IMR-90 (cell line): ENCODE measurements around the gene WAS. TPM values are rescaled to one million over a fixed set of nuclear protein-coding genes. Genes with fewer than 3 reads are reported as not detected.

ENCODE experiments used
- ATAC-seq: fragments of 200-7000 bp; cut with Tn5 transposase; 2 replicates; pipeline ENCODE4 v1.9.1; 2020; ENCODE audit warnings: low read depth, mild to moderate bottlenecking, moderate library complexity
- BruUV-seq: library from RNA; stranded (reverse); fragments of 400-500 nt; replicated peaks from 2 replicates; lab custom pipeline; 2021; lab: Mats Ljungman, UMichigan
- CTCF ChIA-PET: fragments of 300-600 bp; formaldehyde crosslinking; extraction: SDS; loops from one replicate; lab custom pipeline; 2021; ENCODE audit warnings: antibody characterized with exemption; lab: Yijun Ruan, JAX
- POLR2A ChIA-PET: fragments of 300-600 bp; sonication (Branson Sonifier 250); formaldehyde crosslinking; loops from one replicate; lab custom pipeline; 2022; ENCODE audit warnings: antibody characterized with exemption; ENCODE audit not compliant: unreplicated experiment; lab: Charles Lee
- DNase-seq: peaks from one replicate; pipeline ENCODE4 v3.0.0; 2013
- H2AFZ ChIP-seq: replicated peaks from 2 replicates; pipeline ENCODE3; 2013; ENCODE audit warnings: low read length, mild to moderate bottlenecking; ENCODE audit not compliant: poor library complexity
- H2AK5ac ChIP-seq: 2 replicates; pipeline ENCODE4 v1.6.1; 2013; ENCODE audit warnings: low read depth, low read length, inconsistent platforms
- H2AK9ac ChIP-seq: replicated peaks from 2 replicates; pipeline ENCODE3; 2013; ENCODE audit warnings: mild to moderate bottlenecking, low read depth, low read length, moderate library complexity; ENCODE audit not compliant: poor library complexity
- H2BK120ac ChIP-seq: 2 replicates; pipeline ENCODE4 v1.6.1; 2013; ENCODE audit warnings: low read depth, low read length, inconsistent platforms
- H2BK15ac ChIP-seq: 3 replicates; pipeline ENCODE4 v1.6.1; 2013; ENCODE audit warnings: low read depth, low read length, inconsistent platforms
- H2BK20ac ChIP-seq: 2 replicates; pipeline ENCODE4 v1.6.1; 2013; ENCODE audit warnings: low read depth, mild to moderate bottlenecking, inconsistent platforms, low read length, moderate library complexity
- H2BK5ac ChIP-seq: 2 replicates; pipeline ENCODE4 v1.6.1; 2013; ENCODE audit warnings: mild to moderate bottlenecking, low read depth, low read length, inconsistent platforms; ENCODE audit not compliant: poor library complexity, severe bottlenecking
- H3K14ac ChIP-seq: replicated peaks from 2 replicates; pipeline ENCODE4 v1.6.1; 2013; ENCODE audit warnings: low read depth, low read length, inconsistent platforms
- H3K18ac ChIP-seq: 2 replicates; pipeline ENCODE4 v1.6.1; 2013; ENCODE audit warnings: low read depth, low read length, control low read depth
- H3K23ac ChIP-seq: 2 replicates; pipeline ENCODE4 v1.6.1; 2013; ENCODE audit warnings: low read depth, low read length, inconsistent platforms
- H3K27ac ChIP-seq: 2 replicates; pipeline ENCODE4 v1.5.1; 2013; ENCODE audit warnings: mild to moderate bottlenecking, control low read depth, low read length; ENCODE audit not compliant: insufficient read depth
- H3K27me3 ChIP-seq: 2 replicates; pipeline ENCODE4 v1.6.1; 2013; ENCODE audit warnings: low read length; ENCODE audit not compliant: control insufficient read depth, insufficient read depth
- H3K36me3 ChIP-seq: 2 replicates; pipeline ENCODE4 v1.6.1; 2013; ENCODE audit warnings: low read length, mixed read lengths; ENCODE audit not compliant: control insufficient read depth, insufficient read depth
- H3K4ac ChIP-seq: 2 replicates; pipeline ENCODE4 v1.6.1; 2013; ENCODE audit warnings: low read depth, low read length, inconsistent platforms
- H3K4me1 ChIP-seq: 2 replicates; pipeline ENCODE4 v1.6.1; 2013; ENCODE audit warnings: low read length, mixed read lengths; ENCODE audit not compliant: control insufficient read depth, insufficient read depth
- H3K4me2 ChIP-seq: 2 replicates; pipeline ENCODE4 v1.6.1; 2013; ENCODE audit warnings: low read depth, mild to moderate bottlenecking, control low read depth, low read length, moderate library complexity
- H3K4me3 ChIP-seq: 2 replicates; pipeline ENCODE4 v1.5.1; 2013; ENCODE audit warnings: low read depth, mild to moderate bottlenecking, control low read depth, low read length, moderate library complexity; ENCODE audit not compliant: insufficient read depth
- H3K56ac ChIP-seq: 2 replicates; pipeline ENCODE4 v1.6.1; 2013; ENCODE audit warnings: low read length, inconsistent platforms; ENCODE audit not compliant: insufficient read depth; ENCODE audit errors: extremely low read depth
- H3K79me1 ChIP-seq, 2 experiments: 2 replicates each; pipeline ENCODE4 v1.6.1; 2013; ENCODE audit warnings: low read length in 2 of 2, inconsistent platforms in 1 of 2, low read depth in 1 of 2
- H3K9ac ChIP-seq: 2 replicates; pipeline ENCODE4 v1.6.1; 2013; ENCODE audit warnings: low read depth, low read length, control low read depth
- H3K9me1 ChIP-seq: 2 replicates; pipeline ENCODE4 v1.6.1; 2013; ENCODE audit warnings: low read length, inconsistent platforms; ENCODE audit not compliant: insufficient read depth
- H3K9me3 ChIP-seq: 2 replicates; pipeline ENCODE4 v1.6.1; 2013; ENCODE audit warnings: low read length; ENCODE audit not compliant: control insufficient read depth, insufficient read depth
- H4K20me1 ChIP-seq: 2 replicates; pipeline ENCODE4 v1.6.1; 2013; ENCODE audit warnings: low read length, inconsistent platforms; ENCODE audit not compliant: insufficient read depth
- H4K5ac ChIP-seq: 2 replicates; pipeline ENCODE4 v1.6.1; 2013; ENCODE audit warnings: mild to moderate bottlenecking, low read depth, low read length, control low read depth
- H4K8ac ChIP-seq, 2 experiments: 2 replicates each; pipeline ENCODE4 v1.6.1; 2013; ENCODE audit warnings: low read depth in 2 of 2, low read length in 2 of 2, control low read depth in 1 of 2, inconsistent platforms in 1 of 2
- H4K91ac ChIP-seq: 2 replicates; pipeline ENCODE4 v1.6.1; 2013; ENCODE audit warnings: low read depth, low read length, inconsistent platforms; ENCODE audit not compliant: insufficient read depth
- BHLHE40 ChIP-seq: fragments of 150-350 bp; IDR thresholded peaks from 2 replicates; pipeline ENCODE4 v1.6.1; 2016; ENCODE audit warnings: mild to moderate bottlenecking, low read depth, low read length
- MAFK ChIP-seq: IDR thresholded peaks from 2 replicates; pipeline ENCODE4 v1.6.1; 2012; ENCODE audit warnings: low read depth, low read length, improper control_type of control experiment
- MAZ ChIP-seq: IDR thresholded peaks from 2 replicates; pipeline ENCODE4 v1.6.1; 2012; ENCODE audit warnings: low read depth, mild to moderate bottlenecking, low read length, improper control_type of control experiment, moderate library complexity, borderline replicate concordance
- POLR2A ChIP-seq: IDR thresholded peaks from 2 replicates; pipeline ENCODE4 v1.6.1; 2012; ENCODE audit warnings: mild to moderate bottlenecking, low read depth, low read length
- RFX5 ChIP-seq: IDR thresholded peaks from 2 replicates; pipeline ENCODE4 v1.8.0; 2012; ENCODE audit warnings: low read depth, mild to moderate bottlenecking, low read length, moderate library complexity
- WGBS, 2 experiments: methylation state at CpG; one replicate each; pipeline versions ENCODE4 v1.1.5 to v1.1.7; 2013; ENCODE audit warnings: missing lambda C conversion rate in 2 of 2; ENCODE audit not compliant: insufficient read length in 1 of 2; ENCODE audit errors: extremely low coverage in 2 of 2; 5-methylcytosine and 5-hydroxymethylcytosine counted together
- dilution Hi-C: fragments of 300-500 bp; cut with HindIII; formaldehyde crosslinking; loops from one replicate; pipeline ENCODE4 v1.14.3; 2018; ENCODE audit warnings: low sequenced_read_pairs; ENCODE audit not compliant: unreplicated experiment
- in situ Hi-C: fragments of 300-500 bp; cut with MboI; formaldehyde crosslinking; loops from 3 replicates; pipeline ENCODE4 v1.14.3; 2019; ENCODE audit warnings: low sequenced_read_pairs, inconsistent platforms, mixed read lengths
- intact Hi-C: fragments of 100-400 bp; cut with micrococcal nuclease; formaldehyde crosslinking; loops from 2 replicates; pipeline ENCODE4 v1.10.0; 2022
- polyA plus RNA-seq, 3 experiments: library from polyadenylated mRNA; depleted of rRNA; stranded (reverse); fragments of >200 nt; gene quantifications; 2 replicates each; pipeline ENCODE4 v1.2.3, GENCODE V29; 2012; ENCODE audit warnings: low replicate concordance in 1 of 3
- total RNA-seq: library from RNA; depleted of rRNA; stranded (reverse); fragments of >200 nt; gene quantifications from 2 replicates; pipeline ENCODE4 v1.2.3, GENCODE V29; 2012

WAS gene
- total and polyA plus RNA-seq, 2 of the 4 experiments (the other 2 are of a cell fraction): 0.14 TPM; not detected in 1

DNA sequence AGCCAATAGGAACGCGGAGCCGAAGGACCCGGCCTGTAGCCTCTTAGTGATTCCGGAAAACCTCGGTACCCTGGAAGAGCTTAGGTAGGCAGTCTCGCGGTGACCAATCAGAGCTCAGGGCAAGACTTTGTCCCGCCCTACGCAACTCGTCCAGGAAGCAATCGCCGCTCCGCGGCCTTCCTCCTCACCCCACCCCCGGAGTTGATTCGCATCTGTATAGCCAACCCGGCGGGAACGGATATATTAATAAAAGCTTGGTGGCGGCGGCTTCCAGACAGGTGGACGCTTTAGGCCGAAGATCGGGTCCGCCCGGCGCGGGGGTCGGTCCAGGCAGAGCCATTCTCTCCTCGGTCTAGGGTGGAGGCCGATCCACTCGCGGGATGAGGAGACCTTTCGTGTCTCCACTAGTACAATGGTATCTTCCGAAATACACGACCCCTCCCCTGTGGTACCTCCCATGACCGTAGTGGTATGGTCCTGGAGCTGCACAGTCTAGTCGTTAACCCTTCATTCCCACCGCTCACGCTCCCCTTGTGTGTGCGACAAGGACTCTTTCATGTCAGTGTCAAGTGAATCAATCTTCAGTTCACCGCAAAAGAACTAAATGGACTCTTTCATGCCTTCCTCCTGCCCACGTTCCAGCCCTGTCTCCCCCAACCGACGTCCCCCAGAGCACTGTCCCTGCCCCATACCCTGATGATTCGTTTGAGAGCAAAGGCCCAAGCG is 53.8 kb downstream of the WAS start:
- peak overlapping the region; percentile 54 for H4K5ac ChIP-seq
- no peak for TF ChIP-seq RFX5
- peak; percentile 65; the same call in 1 of the 2 replicates for TF ChIP-seq MAFK
- TF ChIP-seq BHLHE40: peak; percentile 74
- TF ChIP-seq MAZ: peak; percentile 61; the same call in 1 of the 2 replicates
- TF ChIP-seq POLR2A: peak; percentile 50; the same call in 1 of the 2 replicates
- ATAC-seq (peak; percentile 100), DNase-seq (peak; percentile 97)
- H2BK15ac ChIP-seq: no peak overlapping the region
- H3K4me1 ChIP-seq: no peaks in the 10 kb centered on the region
- H3K4ac ChIP-seq: peak overlapping the region; percentile 90
- H2BK5ac ChIP-seq: peak overlapping the region; percentile 1
- H3K9me3 ChIP-seq: no peaks in the 10 kb centered on the region; the same call in 1 of the 2 replicates
- peak overlapping the region; percentile 90 for H3K14ac ChIP-seq
- no peaks in the 10 kb centered on the region for H3K36me3 ChIP-seq
- H3K4me3 ChIP-seq: peak overlapping the region; percentile 53
- no peaks in the 10 kb centered on the region for H3K79me1 ChIP-seq
- in situ Hi-C loops (no loop called here), intact Hi-C loops (loop anchor here (1.0 kb wide), 1 partner anchor 64 kb away; no protein-coding TSS in a partner anchor), dilution Hi-C loops (no loop called here)
- H2AK9ac ChIP-seq: peak overlapping the region; percentile 91
- BruUV-seq: no TSS peak
- peak overlapping the region; percentile 65 for H3K56ac ChIP-seq
- peak overlapping the region; percentile 35 for H4K91ac ChIP-seq
- peak overlapping the region; percentile 83 for H2AFZ ChIP-seq
- peak overlapping the region; percentile 84 to 98 for H4K8ac ChIP-seq
- H3K9ac ChIP-seq: peak overlapping the region; percentile 66
- H2AK5ac ChIP-seq: peak overlapping the region; percentile 59; the same call in 1 of the 2 replicates
- peak overlapping the region; percentile 70 for H3K27ac ChIP-seq
- no peaks in the 10 kb centered on the region for H4K20me1 ChIP-seq
- H3K9me1 ChIP-seq: 0 out of 2 replicates have a peak, but pooled peaks cover 3% of the 10 kb centered on the region
- no peaks in the 10 kb centered on the region; the same call in 1 of the 2 replicates for H3K27me3 ChIP-seq
- WGBS, 2 experiments: 29% methylated on average over 13 of the region's 48 CpGs; no CpG with 5 or more reads in 1 of the 2 experiments
- POLR2A ChIA-PET: no interaction called here
- no peak overlapping the region for H2BK20ac ChIP-seq
- H3K4me2 ChIP-seq: peak overlapping the region; percentile 57
- no peak overlapping the region for H3K18ac ChIP-seq
- peak overlapping the region; percentile 77 for H3K23ac ChIP-seq
- no peak overlapping the region for H2BK120ac ChIP-seq
- CTCF ChIA-PET: no interaction called here
